ENCODE data around the gene ERBB4. TPM values are rescaled to one million over a fixed set of nuclear protein-coding genes. Genes with fewer than 3 reads are reported as not detected.
A peak's percentile ranks its signal among the peaks of the same experiment; 100 is the strongest.

Gene ERBB4
- total RNA-seq, 8 experiments from 2014 or later = 0.14 to 27.9 (median 7.9) TPM

DNA sequence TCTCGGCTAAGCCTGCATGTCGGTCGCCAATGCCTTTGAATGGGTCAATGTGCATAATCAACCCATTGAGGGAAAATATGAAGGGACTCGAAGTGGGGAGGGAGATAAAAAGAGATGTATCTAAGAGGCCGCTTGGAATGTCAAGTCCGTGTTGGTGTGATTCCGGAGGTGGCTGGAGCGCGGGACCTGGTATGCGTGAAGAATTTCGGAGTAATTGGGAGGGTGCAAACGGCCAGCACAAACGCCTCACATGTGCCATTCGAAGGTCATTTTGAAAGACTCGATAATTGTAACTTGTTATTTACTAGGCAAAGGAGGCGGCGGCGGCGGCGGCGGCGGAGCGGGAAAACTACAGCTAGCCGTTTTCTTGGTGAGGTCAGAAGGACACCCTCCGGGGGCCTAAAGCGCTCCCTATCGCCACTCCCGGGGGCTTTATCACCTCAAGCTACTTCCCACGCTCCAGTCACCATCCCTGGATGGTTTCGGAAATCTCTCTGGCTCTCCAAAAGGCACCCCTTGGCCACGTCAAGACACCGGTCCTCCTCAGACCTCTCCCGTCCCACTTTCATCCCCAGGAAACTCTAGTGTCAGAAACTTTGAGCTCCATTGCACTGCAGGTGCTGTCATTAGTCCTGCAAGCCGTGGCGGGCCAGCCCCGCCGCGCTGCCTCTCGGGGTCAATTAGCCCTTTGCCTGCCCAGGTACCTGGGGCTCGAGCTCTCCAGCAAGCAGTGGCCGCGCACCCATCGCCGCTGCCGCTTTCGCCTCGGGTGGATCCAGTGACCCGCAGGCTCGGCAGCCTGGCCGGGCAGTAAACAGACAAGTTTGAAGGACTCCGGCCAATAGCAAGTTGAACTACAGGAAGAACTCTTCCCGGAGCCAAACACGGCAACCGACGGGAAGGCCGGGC, 1.5 kb downstream of the ERBB4 start:
- Histone ChIP-seq H3K27ac (no peak overlapping the region), H3K4me3 (peak overlapping the region; percentile 57 to 78 (median 66)), H3K4me1 (replicated peaks in 1 of 2) (peaks cover 5 to 21% of the 10 kb centered on the region in 2 donors)
- ATAC-seq (replicated peaks in 6 of 8) = peak; percentile 17 to 33 (median 24)
- in situ Hi-C loops (cut with MboI; ENCODE audit: low pct_unique_long_range_greater_than_20kb in 2 of 9, low sequenced_read_pairs in 9 of 9, unreplicated experiment in 9 of 9) = loop anchor here in 3 of 9 experiments (10.0 to 25.0 kb wide), 2 partner anchors 775 to 792 kb away; no protein-coding TSS in a partner anchor
- 0 to 4% (median 0%) methylated on average over 1 to 16 of the region's 56 CpGs; no CpG with 5 or more reads in 1 of the 10 experiments for WGBS, 10 experiments

DNA sequence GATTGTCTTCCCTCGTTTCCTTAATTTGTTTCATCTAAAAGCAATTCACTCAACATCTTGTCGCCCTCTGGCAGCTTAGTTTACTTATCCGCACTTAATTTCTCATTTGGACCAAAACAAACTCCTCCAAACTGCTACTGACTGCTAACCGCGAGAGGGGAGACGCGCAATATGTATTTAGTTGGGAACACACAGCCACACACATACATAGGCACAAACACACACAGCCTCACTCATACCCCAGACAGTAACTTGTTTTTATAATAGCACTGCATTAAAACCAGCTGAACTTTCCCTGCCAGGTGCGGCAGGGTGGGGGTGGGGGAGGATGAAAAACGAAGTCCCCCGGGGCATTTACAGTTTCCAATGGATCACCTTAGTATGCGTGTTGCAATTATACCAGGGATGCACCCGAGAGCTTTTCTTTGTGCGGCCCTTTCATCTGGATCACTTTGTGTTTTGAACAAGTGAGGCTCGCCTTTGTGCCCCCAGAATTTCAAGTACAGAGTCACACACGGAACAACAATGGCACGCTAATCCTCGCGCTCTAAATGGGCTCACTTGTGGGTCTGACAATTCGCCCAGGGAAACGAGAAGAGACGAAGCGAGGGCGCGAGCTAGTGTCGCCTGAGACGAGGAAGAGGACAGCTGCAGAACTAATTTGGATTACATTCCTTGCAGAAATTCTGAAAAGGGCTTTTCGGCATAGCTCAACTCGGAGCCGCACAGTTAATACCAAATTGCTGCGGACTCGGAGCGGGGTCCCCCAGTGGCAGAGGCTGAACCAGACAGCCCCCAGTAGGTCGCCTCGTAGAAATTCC, 2.4 kb downstream of the ERBB4 start:
- H3K4me3 ChIP-seq = peak overlapping the region; percentile 57 to 78 (median 66)
- peak overlapping the region in 1 of 2 donors; percentile 12 for H3K27ac ChIP-seq
- ATAC-seq (replicated peaks in 6 of 8) = peak in 5 of 8 experiments; percentile 26 to 38 (median 34)
- H3K4me1 ChIP-seq (replicated peaks in 1 of 2) = peaks cover 6 to 22% of the 10 kb centered on the region in 2 donors
- in situ Hi-C loops (cut with MboI; ENCODE audit: low pct_unique_long_range_greater_than_20kb in 2 of 9, low sequenced_read_pairs in 9 of 9, unreplicated experiment in 9 of 9) = loop anchor here in 3 of 9 experiments (10.0 to 25.0 kb wide), 2 partner anchors 774 to 791 kb away; no protein-coding TSS in a partner anchor
- WGBS, 10 experiments = 0 to 85% (median 3%) methylated on average over 1 to 24 of the region's 34 CpGs

DNA sequence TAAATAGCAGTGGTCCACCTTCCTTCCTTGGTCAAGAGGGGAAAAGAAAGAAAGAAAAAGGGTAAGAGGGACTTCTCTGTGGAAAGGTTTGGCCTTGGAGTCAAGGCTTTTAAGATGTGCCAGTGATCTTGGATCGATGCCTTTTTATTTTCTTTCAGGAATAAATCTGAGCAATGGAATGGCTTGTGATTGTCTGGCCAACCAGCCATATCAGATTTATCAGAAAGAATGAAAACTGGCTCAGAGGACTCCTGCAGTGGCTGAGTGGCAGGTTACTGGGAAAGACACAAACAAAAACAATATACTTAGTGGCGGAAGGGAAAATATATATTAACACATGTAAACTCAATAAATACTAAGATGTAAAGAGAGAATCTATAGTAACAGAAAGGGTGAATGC, 4.3 kb downstream of the ERBB4 start:
- Histone ChIP-seq H3K4me1 (replicated peaks in 1 of 2) (peaks cover 6 to 22% of the 10 kb centered on the region in 2 donors), H3K27ac (no peak overlapping the region), H3K4me3 (peak overlapping the region in 1 of 5 donors; percentile 66)
- in situ Hi-C loops (cut with MboI; ENCODE audit: low pct_unique_long_range_greater_than_20kb in 2 of 9, low sequenced_read_pairs in 9 of 9, unreplicated experiment in 9 of 9) = loop anchor here in 3 of 9 experiments (10.0 to 25.0 kb wide), 2 partner anchors 772 to 790 kb away; no protein-coding TSS in a partner anchor
- 59 to 100% (median 86%) methylated on average over 1 to 2 of the region's 2 CpGs; no CpG with 5 or more reads in 2 of the 10 experiments for WGBS, 10 experiments
- no peak for ATAC-seq (replicated peaks in 6 of 8)

DNA sequence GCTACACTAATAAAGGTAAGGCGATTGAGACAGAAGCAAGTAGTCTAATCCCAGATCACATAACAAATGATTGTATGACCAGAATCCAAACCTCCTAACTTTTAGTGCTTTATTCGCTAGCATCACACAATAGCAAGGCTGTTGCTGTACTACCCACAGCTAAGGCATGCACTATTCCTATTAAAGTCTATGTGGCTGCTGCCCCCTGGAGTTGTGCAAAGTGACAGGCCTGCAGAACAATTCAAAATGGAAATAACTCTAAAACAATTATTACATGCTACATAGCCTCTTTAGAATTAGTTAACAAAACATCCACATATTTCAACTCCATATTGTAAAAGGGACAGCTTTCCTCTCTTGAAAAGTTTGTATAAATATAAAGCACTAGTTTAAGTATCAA, 6.0 kb downstream of the ERBB4 start:
- Histone ChIP-seq H3K4me1 (replicated peaks in 1 of 2) (peaks cover 6 to 22% of the 10 kb centered on the region in 2 donors), H3K4me3 (no peak overlapping the region), H3K27ac (no peak overlapping the region)
- in situ Hi-C loops (cut with MboI; ENCODE audit: low pct_unique_long_range_greater_than_20kb in 2 of 9, low sequenced_read_pairs in 9 of 9, unreplicated experiment in 9 of 9) = loop anchor here in 3 of 9 experiments (10.0 to 25.0 kb wide), 2 partner anchors 770 to 788 kb away; no protein-coding TSS in a partner anchor
- WGBS, 10 experiments = 29 to 88% (median 69%) methylated on average over 1 to 2 of the region's 2 CpGs; no CpG with 5 or more reads in 1 of the 10 experiments
- ATAC-seq (replicated peaks in 6 of 8) = peak in 1 of 8 experiments; percentile 39

DNA sequence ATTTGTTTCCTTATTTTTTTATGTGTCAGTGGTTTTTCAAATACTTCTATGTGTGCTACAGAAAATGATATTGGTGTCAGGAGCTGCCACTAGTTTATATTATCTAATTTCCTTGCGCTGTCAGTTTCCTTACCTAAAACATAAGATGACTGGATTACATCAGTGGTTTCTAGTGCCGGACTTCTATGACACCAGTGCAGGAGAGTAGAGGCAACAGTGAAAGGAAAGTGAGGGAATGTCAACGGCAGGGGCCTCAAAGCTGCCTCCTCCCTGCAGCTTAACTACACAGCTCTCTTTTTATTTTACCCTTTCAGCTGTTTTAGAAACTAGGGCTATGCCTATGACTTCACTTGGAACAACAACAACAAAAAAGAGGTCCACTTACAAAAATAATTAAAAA, 6.5 kb downstream of the ERBB4 start:
- in situ Hi-C loops (cut with MboI; ENCODE audit: low pct_unique_long_range_greater_than_20kb in 2 of 9, low sequenced_read_pairs in 9 of 9, unreplicated experiment in 9 of 9) = loop anchor here in 3 of 9 experiments (10.0 to 25.0 kb wide), 2 partner anchors 770 to 787 kb away; no protein-coding TSS in a partner anchor
- 67 to 100% (median 83%) methylated on average over 1 to 3 of the region's 3 CpGs; no CpG with 5 or more reads in 3 of the 10 experiments for WGBS, 10 experiments
- peak in 2 of 8 experiments; percentile 41 to 52 for ATAC-seq (replicated peaks in 6 of 8)
- Histone ChIP-seq H3K4me1 (replicated peaks in 1 of 2) (peaks cover 6 to 22% of the 10 kb centered on the region in 2 donors), H3K4me3 (no peak overlapping the region), H3K27ac (no peak overlapping the region)

DNA sequence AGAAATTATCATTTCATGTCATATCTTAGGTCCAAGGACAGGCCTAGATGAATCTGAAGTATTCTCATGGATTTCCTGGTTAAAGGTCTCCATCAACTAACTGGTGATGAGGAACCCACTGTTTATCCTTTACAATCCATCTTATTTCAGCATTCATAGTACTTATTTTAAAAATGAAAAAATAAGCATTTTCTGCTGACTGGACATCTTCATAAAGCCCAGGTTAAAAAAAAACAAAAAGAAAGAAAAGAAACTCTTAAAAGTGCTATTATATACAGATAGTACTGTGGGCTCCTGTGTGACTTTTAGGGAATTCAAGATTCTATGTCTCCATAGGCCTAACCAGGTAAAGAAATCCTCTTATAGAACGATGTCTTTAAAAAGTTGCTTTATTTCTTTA, 7.1 kb downstream of the ERBB4 start:
- Histone ChIP-seq H3K27ac (no peak overlapping the region), H3K4me1 (replicated peaks in 1 of 2) (peaks cover 6 to 22% of the 10 kb centered on the region in 2 donors), H3K4me3 (no peak overlapping the region)
- no peak for ATAC-seq (replicated peaks in 6 of 8)
- in situ Hi-C loops (cut with MboI; ENCODE audit: low pct_unique_long_range_greater_than_20kb in 2 of 9, low sequenced_read_pairs in 9 of 9, unreplicated experiment in 9 of 9) = loop anchor here in 3 of 9 experiments (10.0 to 25.0 kb wide), 2 partner anchors 769 to 787 kb away; no protein-coding TSS in a partner anchor
- 36 to 100% (median 76%) methylated on average over 1 of the region's 1 CpG; no CpG with 5 or more reads in 4 of the 10 experiments for WGBS, 10 experiments

DNA sequence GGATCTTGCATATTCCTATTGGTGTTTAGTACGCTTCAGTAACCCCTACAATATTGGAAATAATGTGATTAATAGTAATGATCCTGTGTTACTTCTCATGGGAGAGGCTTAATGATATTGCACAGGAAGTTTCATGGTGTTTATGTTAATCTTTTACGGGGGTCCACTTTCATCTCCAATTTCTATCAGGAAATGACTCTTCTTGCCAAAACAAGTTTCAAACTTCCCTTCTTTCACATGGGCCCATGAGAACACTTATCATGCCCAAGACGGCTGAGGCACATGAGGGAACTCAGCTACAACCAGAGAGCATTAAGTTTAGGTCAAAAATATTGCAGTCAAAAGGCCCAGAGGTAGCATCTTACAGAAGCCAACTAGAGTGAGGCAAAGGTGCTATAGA, 7.6 kb downstream of the ERBB4 start:
- no peak for ATAC-seq (replicated peaks in 6 of 8)
- Histone ChIP-seq H3K4me3 (no peak overlapping the region), H3K27ac (no peak overlapping the region), H3K4me1 (replicated peaks in 1 of 2) (peaks cover 5 to 22% of the 10 kb centered on the region in 2 donors)
- in situ Hi-C loops (cut with MboI; ENCODE audit: low pct_unique_long_range_greater_than_20kb in 2 of 9, low sequenced_read_pairs in 9 of 9, unreplicated experiment in 9 of 9) = loop anchor here in 3 of 9 experiments (10.0 to 25.0 kb wide), 2 partner anchors 769 to 786 kb away; no protein-coding TSS in a partner anchor
- WGBS, 10 experiments = 52 to 100% (median 69%) methylated on average over 1 to 3 of the region's 3 CpGs; no CpG with 5 or more reads in 3 of the 10 experiments

DNA sequence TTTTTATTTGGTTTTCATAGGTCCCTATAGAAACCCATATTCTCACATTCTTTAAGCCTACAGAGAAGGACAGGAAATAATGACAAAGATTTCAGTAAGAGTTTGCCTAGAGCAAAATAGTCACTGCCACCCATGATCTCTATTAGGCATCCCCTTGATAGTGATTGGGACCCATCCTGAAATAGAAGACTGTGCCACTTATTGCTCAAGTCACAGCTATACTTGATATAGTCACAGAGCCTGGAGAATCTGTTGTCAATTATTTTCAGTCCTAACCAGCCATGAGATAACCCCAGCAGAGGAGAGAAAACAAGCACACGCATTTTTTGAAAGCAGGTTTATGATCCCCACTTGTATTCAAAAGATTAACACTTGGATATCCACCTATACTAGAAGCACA, 8.2 kb downstream of the ERBB4 start:
- in situ Hi-C loops (cut with MboI; ENCODE audit: low pct_unique_long_range_greater_than_20kb in 2 of 9, low sequenced_read_pairs in 9 of 9, unreplicated experiment in 9 of 9) = loop anchor here in 3 of 9 experiments (10.0 to 25.0 kb wide), 2 partner anchors 768 to 786 kb away; no protein-coding TSS in a partner anchor

DNA sequence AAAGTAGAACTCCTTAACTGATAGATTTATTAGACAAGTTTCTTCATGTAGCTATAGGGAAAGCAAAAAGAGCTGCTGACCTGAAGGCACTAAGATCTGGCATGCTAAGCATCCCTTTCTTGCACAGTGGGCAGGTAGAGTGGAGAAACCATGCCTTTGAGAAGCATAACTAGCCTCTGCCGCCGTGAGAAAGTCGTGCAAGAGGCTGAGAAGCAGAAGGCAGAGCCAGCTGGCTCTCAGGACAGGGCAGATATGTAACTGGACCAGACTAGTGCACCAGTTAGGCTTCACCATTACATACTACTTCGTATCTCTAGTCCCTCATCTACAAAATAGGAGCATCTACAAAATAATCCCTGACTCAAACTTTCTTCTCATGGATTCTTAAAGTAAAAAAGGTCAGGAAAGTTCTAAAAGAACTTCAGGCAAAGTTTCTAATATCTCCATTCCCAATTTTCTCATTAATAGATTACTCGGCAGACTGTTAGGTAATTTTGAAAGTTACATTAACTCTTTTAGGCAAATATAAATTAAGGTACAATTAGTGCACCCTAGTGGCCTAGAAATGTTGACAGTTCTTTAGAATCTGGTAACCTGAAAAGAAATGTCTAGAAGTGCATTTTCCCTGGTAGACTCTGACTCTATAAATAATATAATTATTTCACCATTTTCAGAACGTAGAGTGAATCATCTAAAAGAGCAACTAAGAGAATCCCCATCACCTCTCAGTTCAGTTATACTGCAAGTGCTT, 10.3 kb downstream of the ERBB4 start:
- 26 to 85% (median 55%) methylated on average over 2 to 6 of the region's 6 CpGs for WGBS, 10 experiments
- H3K27ac ChIP-seq = no peak overlapping the region
- in situ Hi-C loops (cut with MboI; ENCODE audit: low pct_unique_long_range_greater_than_20kb in 2 of 9, low sequenced_read_pairs in 9 of 9, unreplicated experiment in 9 of 9) = loop anchor here in 2 of 9 experiments (25.0 kb wide), 1 partner anchor 766 kb away; no protein-coding TSS in a partner anchor
- H3K4me1 ChIP-seq (replicated peaks in 1 of 2) = peaks cover 2 to 11% of the 10 kb centered on the region in 2 donors
- no peak for ATAC-seq (replicated peaks in 6 of 8)
- no peak overlapping the region for H3K4me3 ChIP-seq

More for the DNA sequence above, 8.2 kb downstream of the ERBB4 start:
- Histone ChIP-seq H3K27ac (no peak overlapping the region), H3K4me1 (replicated peaks in 1 of 2) (peaks cover 2 to 22% of the 10 kb centered on the region in 2 donors), H3K4me3 (no peak overlapping the region)
- ATAC-seq (replicated peaks in 6 of 8) = no peak
- 40 to 100% (median 71%) methylated on average over 1 of the region's 1 CpG; no CpG with 5 or more reads in 2 of the 10 experiments for WGBS, 10 experiments

DNA sequence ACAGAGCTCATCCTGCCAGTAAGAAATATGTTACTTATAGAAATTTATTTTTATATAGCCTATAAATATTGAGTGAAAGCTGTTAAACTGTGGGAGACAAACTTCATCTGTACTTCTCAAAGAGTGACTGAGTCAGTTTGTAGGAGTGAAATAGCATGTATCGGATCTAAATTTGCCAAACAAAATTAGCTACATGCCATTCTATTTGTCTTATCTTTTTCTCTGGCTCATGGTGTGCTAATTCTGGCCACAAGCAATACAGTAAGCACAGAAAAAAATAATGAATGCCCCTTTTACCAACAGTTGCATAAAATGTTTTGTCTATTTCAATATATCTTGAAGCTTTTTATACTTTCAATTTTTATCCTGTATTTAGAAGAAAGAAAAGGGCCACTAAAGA, 12.5 kb downstream of the ERBB4 start:
- WGBS, 10 experiments = 30 to 100% (median 100%) methylated on average over 1 of the region's 1 CpG; no CpG with 5 or more reads in 4 of the 10 experiments
- no peak overlapping the region for H3K27ac ChIP-seq
- in situ Hi-C loops (cut with MboI; ENCODE audit: low pct_unique_long_range_greater_than_20kb in 2 of 9, low sequenced_read_pairs in 9 of 9, unreplicated experiment in 9 of 9) = loop anchor here in 2 of 9 experiments (25.0 kb wide), 1 partner anchor 764 kb away; no protein-coding TSS in a partner anchor
- no peak overlapping the region for H3K4me3 ChIP-seq
- no peak for ATAC-seq (replicated peaks in 6 of 8)
- no peaks in the 10 kb centered on the region for H3K4me1 ChIP-seq (replicated peaks in 1 of 2)

DNA sequence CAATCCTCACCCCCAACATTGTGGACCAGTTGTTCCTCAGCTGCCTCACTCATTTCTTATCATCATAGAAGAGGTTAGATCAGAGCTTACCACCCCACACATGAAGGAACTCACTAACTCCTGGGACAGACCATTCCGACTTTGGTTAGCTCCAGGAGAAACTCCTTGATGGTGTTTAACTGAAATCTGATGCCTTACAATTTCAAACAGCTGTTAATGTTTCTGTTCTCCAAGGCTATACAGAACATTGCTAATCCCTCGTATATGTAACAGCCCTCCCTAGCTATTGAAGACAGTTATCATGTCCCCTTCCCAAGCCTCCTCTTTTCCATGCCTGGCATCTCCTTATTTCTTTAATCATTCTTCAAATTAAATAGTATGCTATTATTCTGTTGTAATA, 14.8 kb downstream of the ERBB4 start:
- no peaks in the 10 kb centered on the region for H3K4me1 ChIP-seq (replicated peaks in 1 of 2)
- no peak overlapping the region for H3K4me3 ChIP-seq
- in situ Hi-C loops (cut with MboI; ENCODE audit: low pct_unique_long_range_greater_than_20kb in 2 of 9, low sequenced_read_pairs in 9 of 9, unreplicated experiment in 9 of 9) = no loop called here
- no peak overlapping the region for H3K27ac ChIP-seq
- ATAC-seq (replicated peaks in 6 of 8) = no peak
- WGBS, 10 experiments = 0 to 100% (median 49%) methylated on average over 1 to 2 of the region's 2 CpGs; no CpG with 5 or more reads in 2 of the 10 experiments
